H1 (cell line): ENCODE measurements around the gene AK5.

Experiments
- ATF2 ChIP-seq: IDR thresholded peaks from 2 replicates; pipeline ENCODE4 v1.6.1; 2012; ENCODE audit warnings: low read length, inconsistent platforms
- CHD1 ChIP-seq: IDR thresholded peaks from 2 replicates; pipeline ENCODE4 v1.6.1; 2012; ENCODE audit warnings: low read depth, low read length, improper control_type of control experiment
- EP300 ChIP-seq, 2 experiments: IDR thresholded peaks; 1 replicate in 1 of 2; 2 replicates in 1 of 2; pipeline ENCODE4 v1.6.1; 2011 to 2012; ENCODE audit warnings: low read depth in 2 of 2, low read length in 2 of 2, mild to moderate bottlenecking in 2 of 2, borderline replicate concordance in 1 of 2, inconsistent platforms in 1 of 2, moderate library complexity in 1 of 2
- POLR2A ChIP-seq, 2 experiments: IDR thresholded peaks; 1 replicate in 1 of 2; 2 replicates in 1 of 2; pipeline ENCODE4 v1.6.1; 2011; ENCODE audit warnings: low read depth in 2 of 2, low read length in 2 of 2, mild to moderate bottlenecking in 2 of 2; ENCODE audit errors: control extremely low read depth in 1 of 2
- POLR2AphosphoS5 ChIP-seq: IDR thresholded peaks from 2 replicates; pipeline ENCODE4 v1.6.1; 2011; ENCODE audit warnings: low read depth, low read length
- TAF1 ChIP-seq: IDR thresholded peaks from 2 replicates; pipeline ENCODE4 v1.6.1; 2011; ENCODE audit warnings: mild to moderate bottlenecking, low read depth, low read length

DNA sequence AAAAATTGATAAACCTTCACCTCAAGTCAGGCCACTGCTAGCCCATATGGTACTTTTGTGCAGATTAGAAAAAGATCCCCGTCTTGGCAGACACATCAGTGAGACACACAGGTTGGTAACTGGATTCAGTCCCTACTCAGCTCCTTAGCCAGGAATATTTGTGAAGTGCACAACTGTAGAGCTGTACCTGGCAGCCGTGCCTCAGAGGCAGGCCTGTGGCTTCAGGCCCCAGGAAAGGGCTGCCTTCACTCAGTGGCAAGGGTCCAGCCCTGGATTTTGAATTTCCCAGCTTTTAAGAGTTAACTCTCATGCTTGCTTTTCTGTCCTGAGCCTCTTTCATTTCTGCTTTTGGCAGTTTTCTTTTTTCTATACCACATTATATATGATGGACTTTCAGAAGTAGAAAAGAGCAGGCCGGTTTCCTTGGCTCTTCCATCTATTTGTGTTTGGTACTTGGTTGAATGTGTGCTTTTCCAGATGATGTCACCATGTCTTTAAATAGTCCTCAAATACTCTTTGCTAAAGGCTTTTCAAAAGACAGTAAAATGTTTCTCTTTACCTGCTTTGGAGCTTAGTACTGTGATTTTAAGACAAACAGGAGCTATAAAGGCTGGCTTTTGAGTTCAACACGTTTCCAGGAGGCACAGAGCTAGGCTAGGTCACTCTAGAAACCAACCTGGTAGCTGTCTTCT, 186.6 kb downstream of the AK5 start:
- TF ChIP-seq EP300 (IDR thresholded peaks at IDR 0.05; ENCODE audit: borderline replicate concordance in 1 of 2, low read depth in 2 of 2, low read length in 2 of 2) (no peak), ATF2 (no peak), TAF1 (no peak), CHD1 (no peak), POLR2A (IDR thresholded peaks at IDR 0.05; ENCODE audit: control extremely low read depth in 1 of 2, low read depth in 2 of 2, low read length in 2 of 2) (no peak), POLR2AphosphoS5 (no peak)
